Measurements from ENCODE around the gene NGRN.

- TF ChIP-seq CTCF (IDR thresholded peaks at IDR 0.05) (peak in 2 of 5 experiments; percentile 26 to 29), POLR2A (IDR thresholded peaks at IDR 0.05) (peak; percentile 29), EP300 (IDR thresholded peaks at IDR 0.05; ENCODE audit: low read depth) (no peak)
Observed at GRCh38 chr15:90249203-90249863, 16.1 kb upstream of the NGRN start, which contains the start of gene TTLL13.
